ENCODE measurements around the gene RNF5.

The RNF5 gene

GRCh38 chr6:32152769-32153563 lies 25.2 kb upstream of the RNF5 start (continued):
- TF ChIP-seq PATZ1 (tag by site-specific recombination; IDR thresholded peaks at IDR 0.05), result peak; percentile 65; the same call in 1 of the 2 replicates
- TF ChIP-seq ZNF2 (tag by site-specific recombination; IDR thresholded peaks at IDR 0.05), result no peak
- TF ChIP-seq ZNF132 (tag by site-specific recombination; IDR thresholded peaks at IDR 0.05; ENCODE audit: borderline replicate concordance), result no peak
- no peak for TF ChIP-seq ZNF513 (tag by site-specific recombination; IDR thresholded peaks at IDR 0.05)
- no peak for TF ChIP-seq ZNF10 (tag by site-specific recombination; IDR thresholded peaks at IDR 0.05)
- TF ChIP-seq ZNF488 (tag by site-specific recombination; IDR thresholded peaks at IDR 0.05), result no peak
- TF ChIP-seq ZNF23 (tag by site-specific recombination; IDR thresholded peaks at IDR 0.05; ENCODE audit: borderline replicate concordance), result no peak
- TF ChIP-seq ZNF645 (tag by site-specific recombination; IDR thresholded peaks at IDR 0.05), result no peak
- TF ChIP-seq ZNF830 (tag by site-specific recombination; IDR thresholded peaks at IDR 0.05; ENCODE audit: low read depth), result no peak
- no peak for TF ChIP-seq ZSCAN5A (tag by site-specific recombination; IDR thresholded peaks at IDR 0.05)
- peak; percentile 34 for TF ChIP-seq WT1 (tag by site-specific recombination; IDR thresholded peaks at IDR 0.05)
- TF ChIP-seq ZNF362 (tag by site-specific recombination; IDR thresholded peaks at IDR 0.05), result no peak
- no peak for TF ChIP-seq SCRT1 (tag by site-specific recombination; IDR thresholded peaks at IDR 0.05; ENCODE audit: borderline replicate concordance)
- no peak for TF ChIP-seq ZNF280D (tag by site-specific recombination; IDR thresholded peaks at IDR 0.05)
- no peak for TF ChIP-seq ZNF26 (tag by site-specific recombination; IDR thresholded peaks at IDR 0.05)
- TF ChIP-seq ZEB2 (tag by site-specific recombination; IDR thresholded peaks at IDR 0.05), result peak; percentile 42; the same call in 1 of the 2 replicates
- TF ChIP-seq ZNF629 (tag by site-specific recombination; IDR thresholded peaks at IDR 0.05), result no peak
- no peak for TF ChIP-seq PRDM10 (tag by site-specific recombination; IDR thresholded peaks at IDR 0.05)
- no peak for TF ChIP-seq ZNF221 (tag by site-specific recombination; IDR thresholded peaks at IDR 0.05; ENCODE audit: borderline replicate concordance)
- TF ChIP-seq REPIN1 (tag by site-specific recombination; IDR thresholded peaks at IDR 0.05; ENCODE audit: low read depth), result no peak

Measured in HEK293 (cell line).